K562 (cell line): ENCODE measurements around the gene OR6V1. TPM values are rescaled to one million over a fixed set of nuclear protein-coding genes. Genes with fewer than 3 reads are reported as not detected.

Source experiments
- ATAC-seq: fragments of 200-7000 bp; cut with Tn5 transposase; 3 replicates; pipeline ENCODE4 v1.9.1; 2020; ENCODE audit warnings: moderate library complexity
- BruUV-seq: library from RNA; stranded (reverse); fragments of 400-500 nt; replicated peaks from 2 replicates; lab custom pipeline; 2021; lab: Mats Ljungman, UMichigan
- CTCF ChIA-PET: fragments of 300-600 bp; formaldehyde crosslinking; extraction: SDS; loops from one replicate; lab custom pipeline; 2021; ENCODE audit warnings: low intra/inter-chr PET ratio; lab: Yijun Ruan, JAX
- POLR2A ChIA-PET: fragments of 300-600, 350-650 bp; sonication (Branson Sonifier 250); formaldehyde crosslinking; extraction: SDS; loops from one replicate; lab custom pipeline; 2021; ENCODE audit warnings: antibody characterized with exemption, inconsistent platforms; lab: Yijun Ruan, JAX
- DNase-seq, 4 experiments: peaks; one replicate each; pipeline versions ENCODE4 v3.0.0 to v3.0.0-alpha.2; 2011 to 2018; ENCODE audit warnings: low spot score in 3 of 4, mixed read lengths in 3 of 4; ENCODE audit errors: extremely low read depth in 1 of 4
- FAIRE-seq: peaks from 2 replicates; lab custom pipeline; 2011; peaks lifted over from hg19 to GRCh38; lab: Jason Lieb, UNC
- H2AFZ ChIP-seq: 2 replicates; pipeline ENCODE4 v1.6.0; 2011; ENCODE audit warnings: low read depth, low read length, control low read depth, inconsistent platforms
- H3K27ac ChIP-seq: fragments of 200-600 bp; 3 replicates; pipeline ENCODE4 v1.8.0; 2011; ENCODE audit warnings: low read depth, mild to moderate bottlenecking, control low read depth, inconsistent platforms, low read length, moderate library complexity, mixed read lengths; ENCODE audit errors: extremely low read depth
- H3K27me3 ChIP-seq, 2 experiments: fragments of 300-600 bp in 1 of 2; 2 replicates in 1 of 2; 3 replicates in 1 of 2; pipeline versions ENCODE4 v1.6.0 to v1.8.0; 2011; ENCODE audit warnings: inconsistent platforms in 2 of 2, low read length in 2 of 2, mild to moderate bottlenecking in 1 of 2, mixed read lengths in 1 of 2, moderate library complexity in 1 of 2; ENCODE audit not compliant: control insufficient read depth in 2 of 2, insufficient read depth in 2 of 2
- H3K36me3 ChIP-seq: fragments of 300-600 bp; 3 replicates; pipeline ENCODE4 v1.8.0; 2011; ENCODE audit warnings: mild to moderate bottlenecking, low read length, inconsistent platforms; ENCODE audit not compliant: control insufficient read depth, insufficient read depth
- H3K4me1 ChIP-seq, 2 experiments: fragments of 200-600 bp in 1 of 2; replicated peaks in 1 of 2; 2 replicates in 1 of 2; 3 replicates in 1 of 2; pipeline versions ENCODE4 v1.5.1 to v1.8.0; 2011; ENCODE audit warnings: inconsistent platforms in 2 of 2, low read length in 2 of 2, mild to moderate bottlenecking in 1 of 2, mixed read lengths in 1 of 2, moderate library complexity in 1 of 2; ENCODE audit not compliant: control insufficient read depth in 2 of 2, insufficient read depth in 2 of 2
- H3K4me2 ChIP-seq: 2 replicates; pipeline ENCODE4 v1.6.1; 2011; ENCODE audit warnings: low read length, control low read depth, inconsistent platforms, mixed read lengths; ENCODE audit not compliant: insufficient read depth
- H3K4me3 ChIP-seq: fragments of 200-600 bp; sonication (generic), shearing (Covaris generic); 2 replicates; pipeline ENCODE4 v1.5.1; 2016; ENCODE audit warnings: control low read depth, inconsistent platforms
- H3K79me2 ChIP-seq: fragments of 200-600 bp; 3 replicates; pipeline ENCODE4 v1.8.0; 2011; ENCODE audit warnings: low read length, inconsistent platforms; ENCODE audit not compliant: control insufficient read depth, insufficient read depth
- H3K9ac ChIP-seq, 2 experiments: 2 replicates each; pipeline versions ENCODE4 v1.6.0 to v1.6.1; 2011; ENCODE audit warnings: low read depth in 2 of 2, low read length in 2 of 2, control low read depth in 1 of 2, inconsistent platforms in 1 of 2, mild to moderate bottlenecking in 1 of 2, mixed read lengths in 1 of 2; ENCODE audit not compliant: insufficient read depth in 1 of 2
- H3K9me1 ChIP-seq: one replicate; pipeline ENCODE4 v1.6.0; 2011; ENCODE audit warnings: inconsistent platforms, mild to moderate bottlenecking, low read length, moderate library complexity; ENCODE audit not compliant: control insufficient read depth, insufficient read depth
- H3K9me3 ChIP-seq: replicated peaks from 2 replicates; pipeline ENCODE4 v1.5.1; 2011; ENCODE audit warnings: low read depth, low read length, inconsistent platforms; ENCODE audit not compliant: control insufficient read depth, insufficient read depth
- H4K20me1 ChIP-seq: replicated peaks from 2 replicates; pipeline ENCODE4 v1.6.1; 2011; ENCODE audit warnings: low read length, inconsistent platforms, mixed read lengths; ENCODE audit not compliant: control insufficient read depth, insufficient read depth
- E2F3 ChIP-seq: fragments of 250-450 bp; sonication (Bioruptor Pico); IDR thresholded peaks from 2 replicates; pipeline ENCODE4 v1.4.0; 2020; ENCODE audit warnings: mild to moderate bottlenecking
- KHSRP ChIP-seq: fragments of 450-650 bp; IDR thresholded peaks from 2 replicates; pipeline ENCODE4 v1.6.1; 2017
- NFIC ChIP-seq: fragments of 450-650 bp; IDR thresholded peaks from 2 replicates; pipeline ENCODE4 v1.6.1; 2017; ENCODE audit warnings: mild to moderate bottlenecking, inconsistent platforms
- ZNF143 ChIP-seq: sonication (generic); formaldehyde crosslinking; IDR thresholded peaks from 2 replicates; pipeline ENCODE4 v1.9.0; 2022; ENCODE audit warnings: mild to moderate bottlenecking, missing genetic modification reagents
- WGBS: fragments of 100-300 bp; shearing (Covaris generic); methylation state at CpG from one replicate; pipeline ENCODE4 v1.1.6; 2016; ENCODE audit warnings: low coverage, mixed read lengths; ENCODE audit not compliant: insufficient coverage; ENCODE audit errors: missing lambda C conversion rate; 5-methylcytosine and 5-hydroxymethylcytosine counted together
- in situ Hi-C: fragments of 300-500 bp; cut with MboI; formaldehyde crosslinking; loops from 4 replicates; pipeline ENCODE4 v1.15.0; 2018; ENCODE audit warnings: inconsistent platforms, mixed read lengths
- intact Hi-C: fragments of 100-400 bp; cut with micrococcal nuclease; formaldehyde crosslinking; loops from 2 replicates; pipeline ENCODE4 v1.14.2; 2022
- polyA plus RNA-seq, 8 experiments: library from polyadenylated mRNA; depleted of rRNA in 4 of 8; stranded (reverse) in 5 of 8; unstranded in 3 of 8; fragments of >200 nt; fragmentation: Nextera tagmentation in 2 of 8; fragmentation: Illumina TruSeq in 1 of 8; extraction: Ambion mirVana in 2 of 8; extraction: Trizol in 1 of 8; gene quantifications; 2 replicates each; pipeline versions ENCODE4 v1.2.1 to v1.2.3, GENCODE V29; 2011 to 2014; ENCODE audit warnings: inconsistent platforms in 1 of 8, missing spikeins in 1 of 8
- total RNA-seq, 7 experiments: library from RNA; depleted of rRNA in 6 of 7; stranded (reverse); fragments of >200 nt in 6 of 7; fragmentation: Illumina TruSeq in 2 of 7; extraction: Trizol in 2 of 7; gene quantifications; 2 replicates each; pipeline versions ENCODE4 v1.2.1 to v1.2.3, GENCODE V29; 2011 to 2021; ENCODE audit warnings: low replicate concordance in 1 of 7
- TF ChIP-seq, protein P1 (sequence below): fragments of 250-450 bp; sonication (Bioruptor Pico); IDR thresholded peaks from 2 replicates; pipeline ENCODE4 v1.8.0; 2021; ENCODE audit warnings: mild to moderate bottlenecking, moderate library complexity
- TF ChIP-seq, protein P2 (sequence below): sonication (generic); formaldehyde crosslinking; IDR thresholded peaks from 2 replicates; pipeline ENCODE4 v1.8.0; 2022; ENCODE audit warnings: mild to moderate bottlenecking, missing genetic modification reagents

OR6V1 gene
- total and polyA plus RNA-seq, 9 of the 15 experiments (the other 6 are each of a cell fraction or from before 2014, with no cell fraction given): not detected

DNA sequence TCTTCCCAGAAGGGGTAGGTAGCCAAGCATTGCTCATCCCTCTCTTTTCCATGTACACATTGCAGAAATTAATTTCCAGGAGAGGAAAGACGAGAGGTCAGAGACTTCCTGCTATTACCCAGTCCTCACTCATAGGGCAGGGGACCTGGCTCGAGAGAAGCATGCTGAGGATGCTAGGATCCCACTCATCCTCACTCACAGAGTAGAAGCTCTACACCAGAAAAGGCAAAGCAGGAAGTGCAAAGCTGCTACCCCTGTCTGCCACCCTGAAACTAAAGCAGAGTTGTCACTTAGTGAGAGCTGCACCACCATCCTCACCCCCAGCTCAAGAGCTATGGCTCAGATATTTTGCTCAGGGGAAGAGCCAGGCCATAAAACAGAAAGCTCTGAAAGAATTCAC is 35.1 kb upstream of the OR6V1 start:
- 0% methylated on average over 2 of the region's 2 CpGs for whole genome bisulfite sequencing
- no peaks in the 10 kb centered on the region for H3K9me3 ChIP-seq
- H3K4me1 ChIP-seq: no peaks in the 10 kb centered on the region
- no peaks in the 10 kb centered on the region for H4K20me1 ChIP-seq
- H2AFZ ChIP-seq: no peak overlapping the region
- H3K9me1 ChIP-seq: no peaks in the 10 kb centered on the region
- POLR2A ChIA-PET: interaction anchor here (0.6 to 1.8 kb wide), 6 partner anchors 9 to 162 kb away, joined by 3 to 5 read pairs (median 4); no protein-coding TSS in a partner anchor
- H3K9ac ChIP-seq: no peak overlapping the region
- ATAC-seq: no peak
- H3K27me3 ChIP-seq: peaks cover 7 to 10% of the 10 kb centered on the region in 2 experiments; a peak in 2 of 5 replicates
- in situ Hi-C loops: loop anchor here (10.0 to 25.0 kb wide), 2 partner anchors 288 to 380 kb away; no protein-coding TSS in a partner anchor
- no peak overlapping the region for H3K4me3 ChIP-seq
- no peaks in the 10 kb centered on the region for H3K36me3 ChIP-seq
- TF ChIP-seq, protein P1, sequence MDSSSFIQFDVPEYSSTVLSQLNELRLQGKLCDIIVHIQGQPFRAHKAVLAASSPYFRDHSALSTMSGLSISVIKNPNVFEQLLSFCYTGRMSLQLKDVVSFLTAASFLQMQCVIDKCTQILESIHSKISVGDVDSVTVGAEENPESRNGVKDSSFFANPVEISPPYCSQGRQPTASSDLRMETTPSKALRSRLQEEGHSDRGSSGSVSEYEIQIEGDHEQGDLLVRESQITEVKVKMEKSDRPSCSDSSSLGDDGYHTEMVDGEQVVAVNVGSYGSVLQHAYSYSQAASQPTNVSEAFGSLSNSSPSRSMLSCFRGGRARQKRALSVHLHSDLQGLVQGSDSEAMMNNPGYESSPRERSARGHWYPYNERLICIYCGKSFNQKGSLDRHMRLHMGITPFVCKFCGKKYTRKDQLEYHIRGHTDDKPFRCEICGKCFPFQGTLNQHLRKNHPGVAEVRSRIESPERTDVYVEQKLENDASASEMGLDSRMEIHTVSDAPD (CRISPR knock-in tag): no peak
- TF ChIP-seq ZNF143: no peak
- TF ChIP-seq KHSRP: no peak
- no peak for TF ChIP-seq E2F3
- TF ChIP-seq, protein P2, sequence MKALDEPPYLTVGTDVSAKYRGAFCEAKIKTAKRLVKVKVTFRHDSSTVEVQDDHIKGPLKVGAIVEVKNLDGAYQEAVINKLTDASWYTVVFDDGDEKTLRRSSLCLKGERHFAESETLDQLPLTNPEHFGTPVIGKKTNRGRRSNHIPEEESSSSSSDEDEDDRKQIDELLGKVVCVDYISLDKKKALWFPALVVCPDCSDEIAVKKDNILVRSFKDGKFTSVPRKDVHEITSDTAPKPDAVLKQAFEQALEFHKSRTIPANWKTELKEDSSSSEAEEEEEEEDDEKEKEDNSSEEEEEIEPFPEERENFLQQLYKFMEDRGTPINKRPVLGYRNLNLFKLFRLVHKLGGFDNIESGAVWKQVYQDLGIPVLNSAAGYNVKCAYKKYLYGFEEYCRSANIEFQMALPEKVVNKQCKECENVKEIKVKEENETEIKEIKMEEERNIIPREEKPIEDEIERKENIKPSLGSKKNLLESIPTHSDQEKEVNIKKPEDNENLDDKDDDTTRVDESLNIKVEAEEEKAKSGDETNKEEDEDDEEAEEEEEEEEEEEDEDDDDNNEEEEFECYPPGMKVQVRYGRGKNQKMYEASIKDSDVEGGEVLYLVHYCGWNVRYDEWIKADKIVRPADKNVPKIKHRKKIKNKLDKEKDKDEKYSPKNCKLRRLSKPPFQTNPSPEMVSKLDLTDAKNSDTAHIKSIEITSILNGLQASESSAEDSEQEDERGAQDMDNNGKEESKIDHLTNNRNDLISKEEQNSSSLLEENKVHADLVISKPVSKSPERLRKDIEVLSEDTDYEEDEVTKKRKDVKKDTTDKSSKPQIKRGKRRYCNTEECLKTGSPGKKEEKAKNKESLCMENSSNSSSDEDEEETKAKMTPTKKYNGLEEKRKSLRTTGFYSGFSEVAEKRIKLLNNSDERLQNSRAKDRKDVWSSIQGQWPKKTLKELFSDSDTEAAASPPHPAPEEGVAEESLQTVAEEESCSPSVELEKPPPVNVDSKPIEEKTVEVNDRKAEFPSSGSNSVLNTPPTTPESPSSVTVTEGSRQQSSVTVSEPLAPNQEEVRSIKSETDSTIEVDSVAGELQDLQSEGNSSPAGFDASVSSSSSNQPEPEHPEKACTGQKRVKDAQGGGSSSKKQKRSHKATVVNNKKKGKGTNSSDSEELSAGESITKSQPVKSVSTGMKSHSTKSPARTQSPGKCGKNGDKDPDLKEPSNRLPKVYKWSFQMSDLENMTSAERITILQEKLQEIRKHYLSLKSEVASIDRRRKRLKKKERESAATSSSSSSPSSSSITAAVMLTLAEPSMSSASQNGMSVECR (CRISPR knock-in tag): no peak
- no peak for TF ChIP-seq NFIC
- TF ChIP-seq, all 486 proteins: peak for 0
- intact Hi-C loops: no loop called here
- H3K27ac ChIP-seq: no peak overlapping the region
- CTCF ChIA-PET: no interaction called here
- FAIRE-seq (no peak), DNase-seq (no peak)
- BruUV-seq: no TSS peak
- H3K79me2 ChIP-seq: no peaks in the 10 kb centered on the region
- no peak overlapping the region for H3K4me2 ChIP-seq
